Activated B cell treated with CpG ODN at 0.5 μM for 24 hours (primary cell): Measurements from ENCODE around the gene BMP2K. TPM values are rescaled to one million over a fixed set of nuclear protein-coding genes. Genes with fewer than 3 reads are reported as not detected.
"Not testable (repeated sequence)": the region's sequence is repeated elsewhere in the genome, so short reads cannot be mapped to it uniquely, and the experiment has no call there.

Source experiments
- ATAC-seq: fragments of 200-7000 bp; cut with Tn5 transposase; one replicate; pipeline ENCODE4 v1.10.0; 2021; ENCODE audit warnings: low read depth, mild to moderate bottlenecking, moderate library complexity
- CTCF ChIA-PET: fragments of 350-600 bp; sonication (Branson Sonifier 250); formaldehyde crosslinking; loops from one replicate; lab custom pipeline; 2021; ENCODE audit warnings: antibody characterized with exemption; lab: Charles Lee
- POLR2A ChIA-PET: fragments of 350-600 bp; sonication (Branson Sonifier 250); formaldehyde crosslinking; loops from one replicate; lab custom pipeline; 2021; ENCODE audit warnings: antibody characterized with exemption; lab: Charles Lee
- DNase-seq: peaks from one replicate; pipeline ENCODE4 v3.0.0; 2022
- H3K27ac Mint-ChIP-seq: one replicate; pipeline ENCODE4 v1.8.0; 2020; ENCODE audit warnings: mixed read lengths
- H3K27me3 Mint-ChIP-seq: one replicate; pipeline ENCODE4 v1.8.0; 2021; ENCODE audit warnings: mixed read lengths
- H3K36me3 Mint-ChIP-seq: one replicate; pipeline ENCODE4 v1.8.0; 2021; ENCODE audit warnings: low read depth, mixed read lengths
- H3K4me1 Mint-ChIP-seq: one replicate; pipeline ENCODE4 v1.8.0; 2021; ENCODE audit warnings: mixed read lengths
- H3K4me3 Mint-ChIP-seq: one replicate; pipeline ENCODE4 v1.8.0; 2020; ENCODE audit warnings: mild to moderate bottlenecking, mixed read lengths
- H3K9me3 Mint-ChIP-seq: one replicate; pipeline ENCODE4 v1.8.0; 2020; ENCODE audit warnings: mixed read lengths
- CTCF ChIP-seq: fragments of 200-600 bp; IDR thresholded peaks from one replicate; pipeline ENCODE4 v1.8.0; 2022; ENCODE audit warnings: antibody characterized with exemption, mild to moderate bottlenecking
- intact Hi-C: fragments of 100-400 bp; cut with micrococcal nuclease; formaldehyde crosslinking; loops from one replicate; pipeline ENCODE4 v1.15.1; 2024
- total RNA-seq: library from RNA; stranded (reverse); gene quantifications from 2 replicates; pipeline ENCODE4 v1.2.3, GENCODE V29; 2022

Gene BMP2K
- total RNA-seq, 1 donor from 2014 or later = 135 TPM

GRCh38 chr4:78829296-78829695, 53.1 kb downstream of the BMP2K start:
- no peak overlapping the region for H3K27ac Mint-ChIP-seq
- no peak overlapping the region for H3K4me3 Mint-ChIP-seq
- ChIA-PET POLR2A (interaction anchor here (0.9 kb wide), 1 partner anchor 19 kb away, joined by 3 read pairs; no protein-coding TSS in a partner anchor), CTCF (interaction anchor here (0.6 kb wide), 1 partner anchor 35 kb away, joined by 4 read pairs; no protein-coding TSS in a partner anchor)
- ATAC-seq = no peak
- no peak for DNase-seq
- TF ChIP-seq CTCF = no peak
- H3K9me3 Mint-ChIP-seq = no peaks in the 10 kb centered on the region
- peaks cover 17% of the 10 kb centered on the region for H3K4me1 Mint-ChIP-seq
- intact Hi-C loops = no loop called here
- H3K36me3 Mint-ChIP-seq = peaks cover 82% of the 10 kb centered on the region
- no peaks in the 10 kb centered on the region for H3K27me3 Mint-ChIP-seq

- peaks cover 69% of the 10 kb centered on the region for H3K36me3 Mint-ChIP-seq
- ATAC-seq, DNase-seq, intact Hi-C loops, H3K27me3 Mint-ChIP-seq, H3K9me3 Mint-ChIP-seq, CTCF ChIA-PET, H3K27ac Mint-ChIP-seq, POLR2A ChIA-PET, H3K4me3 Mint-ChIP-seq: not testable (repeated sequence)
- peaks cover 32% of the 10 kb centered on the region for H3K4me1 Mint-ChIP-seq
These were observed 63.5 kb downstream of the BMP2K start for GRCh38 chr4:78839676-78840075.

DNA sequence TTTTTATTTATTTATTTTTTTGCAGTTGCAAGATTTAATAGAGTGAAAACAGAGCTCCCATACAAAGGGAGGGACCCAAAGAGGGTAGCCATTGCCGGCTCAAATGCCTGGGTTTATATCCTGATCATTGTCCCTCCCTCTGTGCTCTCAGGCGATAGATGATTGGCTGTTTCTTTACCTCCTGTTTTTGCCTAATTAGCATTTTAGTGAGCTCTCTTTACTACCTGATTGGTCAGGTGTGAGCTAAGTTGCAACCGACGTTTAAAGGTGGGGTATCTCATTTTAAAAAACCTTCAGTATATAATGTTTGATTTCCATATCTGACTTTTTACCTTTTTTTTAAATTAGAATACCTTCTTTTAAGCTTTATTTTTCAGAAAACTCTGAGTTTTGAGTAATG, 64.1 kb downstream of the BMP2K start:
- peaks cover 37% of the 10 kb centered on the region for H3K4me1 Mint-ChIP-seq
- ATAC-seq, CTCF ChIA-PET, H3K9me3 Mint-ChIP-seq, POLR2A ChIA-PET, H3K4me3 Mint-ChIP-seq, DNase-seq, H3K27ac Mint-ChIP-seq, H3K27me3 Mint-ChIP-seq, intact Hi-C loops: not testable (repeated sequence)
- peaks cover 68% of the 10 kb centered on the region for H3K36me3 Mint-ChIP-seq

GRCh38 chr4:78845472-78845871, 69.3 kb downstream of the BMP2K start:
- POLR2A ChIA-PET = interaction anchor here (1.3 kb wide), 1 partner anchor 69 kb away, joined by 4 read pairs; no protein-coding TSS in a partner anchor

DNA sequence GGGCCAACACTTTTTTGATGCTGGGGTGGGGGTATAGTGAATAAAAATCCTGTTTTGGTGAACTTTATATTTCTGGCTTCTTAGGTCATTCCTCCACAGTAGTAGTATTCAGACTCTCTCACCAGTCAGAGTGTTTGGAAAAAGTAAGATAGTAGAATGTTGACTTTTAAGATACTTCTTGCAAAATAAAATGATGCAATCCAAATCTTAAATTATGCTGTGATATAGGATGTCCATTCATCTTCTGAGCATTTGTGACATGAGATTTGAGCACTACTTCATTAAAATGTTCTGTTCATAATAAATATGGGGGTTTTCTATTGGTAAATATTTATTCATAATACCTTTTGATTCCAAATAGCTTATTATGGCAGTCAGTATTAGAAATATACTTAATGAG, 70.1 kb downstream of the BMP2K start:
- ChIA-PET CTCF (interaction anchor here (1.2 kb wide), 1 partner anchor 202 kb away, joined by 4 read pairs; no protein-coding TSS in a partner anchor), POLR2A (interaction anchor here (0.9 to 1.3 kb wide), 2 partner anchors 69 to 93 kb away, joined by 3 to 4 read pairs; no protein-coding TSS in a partner anchor)
- Mint-ChIP-seq H3K4me1 (peaks cover 36% of the 10 kb centered on the region), H3K27ac (peak overlapping the region; percentile 53), H3K27me3 (no peaks in the 10 kb centered on the region), H3K4me3 (no peak overlapping the region), H3K36me3 (peaks cover 46% of the 10 kb centered on the region), H3K9me3 (peaks cover 2% of the 10 kb centered on the region)
- TF ChIP-seq CTCF = no peak
- DNase-seq (no peak), ATAC-seq (no peak)
- intact Hi-C loops = loop anchor here (5.0 kb wide), 1 partner anchor 69 kb away; the partner anchor contains the start of gene BMP2K

More at GRCh38 chr4:78845472-78845871, 69.3 kb downstream of the BMP2K start:
- ATAC-seq (peak; percentile 28), DNase-seq (no peak)
- Mint-ChIP-seq H3K9me3 (peaks cover 2% of the 10 kb centered on the region), H3K27me3 (no peaks in the 10 kb centered on the region), H3K27ac (peak overlapping the region; percentile 50), H3K4me1 (peaks cover 40% of the 10 kb centered on the region), H3K36me3 (peaks cover 45% of the 10 kb centered on the region), H3K4me3 (peak overlapping the region; percentile 38)
- intact Hi-C loops = loop anchor here (1.0 to 5.0 kb wide), 4 partner anchors 13 to 201 kb away; partner anchors contain the start of gene BMP2K
- no peak for TF ChIP-seq CTCF
- CTCF ChIA-PET = interaction anchor here (1.1 to 1.2 kb wide), 2 partner anchors 18 to 201 kb away, joined by 4 read pairs; no protein-coding TSS in a partner anchor

- intact Hi-C loops = loop anchor here (5.0 to 10.0 kb wide), 2 partner anchors 410 to 538 kb away; no protein-coding TSS in a partner anchor
- ATAC-seq = no peak
- no peak for TF ChIP-seq CTCF
These were observed 86.2 kb downstream of the BMP2K start for GRCh38 chr4:78862314-78862737.

More at GRCh38 chr4:78862314-78862737, 86.2 kb downstream of the BMP2K start:
- no peaks in the 10 kb centered on the region for H3K27me3 Mint-ChIP-seq
- H3K4me1 Mint-ChIP-seq = peaks cover 18% of the 10 kb centered on the region
- ChIA-PET POLR2A (interaction anchor here (1.0 to 1.6 kb wide), 4 partner anchors 112 to 1042 kb away, joined by 3 to 8 read pairs (median 4); no protein-coding TSS in a partner anchor), CTCF (interaction anchor here (0.7 to 3.2 kb wide), 8 partner anchors 8 to 904 kb away, joined by 3 to 34 read pairs (median 6); no protein-coding TSS in a partner anchor)
- no peak for DNase-seq
- no peaks in the 10 kb centered on the region for H3K9me3 Mint-ChIP-seq
- peaks cover 60% of the 10 kb centered on the region for H3K36me3 Mint-ChIP-seq
- H3K27ac Mint-ChIP-seq = peak overlapping the region; percentile 43
- H3K4me3 Mint-ChIP-seq = no peak overlapping the region
